ENCODE data around the gene ATP2A3.
"Not testable (repeated sequence)": the region's sequence is repeated elsewhere in the genome, so short reads cannot be mapped to it uniquely, and the experiment has no call there.

Gene ATP2A3

DNA sequence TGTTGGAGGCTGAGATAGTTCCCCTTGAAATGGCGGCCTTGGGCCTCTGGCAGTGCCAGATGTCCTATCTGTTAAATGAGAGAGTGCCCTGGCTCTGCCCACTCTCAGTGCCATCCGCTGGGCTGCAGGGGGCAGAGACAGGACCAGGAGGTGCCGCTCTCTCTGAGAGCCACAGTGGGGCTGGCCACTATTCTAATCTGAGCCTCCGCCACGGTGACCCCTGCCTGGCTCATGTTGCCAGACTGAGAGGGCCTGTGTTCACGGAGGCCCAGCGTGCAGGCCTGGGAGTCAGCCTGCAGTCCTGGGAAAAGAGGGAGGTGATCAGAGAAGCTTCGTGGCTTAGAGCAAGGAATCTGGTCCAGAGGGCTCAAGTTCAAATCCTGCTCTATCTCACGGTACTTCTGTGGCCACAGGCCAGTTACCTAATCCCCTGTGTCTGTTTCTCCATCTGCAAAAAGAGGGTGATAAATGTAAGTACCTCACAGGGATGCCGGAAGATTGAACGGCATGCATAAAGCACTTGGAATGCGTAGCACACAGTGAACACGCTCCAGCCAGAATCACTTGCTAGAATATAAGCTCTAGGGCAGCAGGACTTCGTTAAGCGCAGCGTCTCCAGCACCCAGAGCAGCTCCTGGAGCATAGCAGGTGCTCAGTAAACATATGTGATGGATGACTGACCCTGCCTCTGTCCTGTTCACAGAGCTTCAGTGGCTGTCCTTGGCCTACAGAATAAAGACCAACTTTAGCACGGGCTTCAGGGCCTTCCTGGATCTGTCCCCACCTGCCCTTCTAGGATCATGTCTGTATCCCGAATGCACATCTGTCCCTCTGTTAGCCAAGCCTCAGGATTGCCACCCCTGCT, 6.3 kb downstream of the ATP2A3 start:
- Mint-ChIP-seq H3K27me3 (no peaks in the 10 kb centered on the region), H3K36me3 (ENCODE audit: low read depth) (peaks cover 9% of the 10 kb centered on the region), H3K9me3 (no peaks in the 10 kb centered on the region), H3K4me3 (no peak overlapping the region), H3K4me1 (ENCODE audit: low read depth) (peaks cover 69% of the 10 kb centered on the region), H3K27ac (no peak overlapping the region)

DNA sequence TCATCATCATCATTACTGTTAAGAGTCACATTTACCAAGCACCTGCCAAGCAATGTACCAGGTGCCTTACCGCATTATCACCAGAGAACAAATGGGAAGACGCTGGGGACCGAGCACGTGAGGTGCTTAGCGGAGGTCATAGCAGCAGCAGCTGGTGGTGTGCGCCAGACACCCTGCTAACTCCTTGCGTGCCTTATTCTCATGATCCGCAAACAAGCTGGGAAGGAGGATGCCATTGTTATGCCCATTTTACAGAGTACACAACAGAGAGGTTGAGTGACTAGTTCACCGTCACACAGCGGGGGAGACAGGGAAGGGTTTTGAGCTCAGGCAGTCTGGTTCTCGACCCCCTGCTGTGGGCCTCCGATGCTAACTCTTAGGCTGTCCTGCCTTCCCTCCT, 7.3 kb downstream of the ATP2A3 start:
- Mint-ChIP-seq H3K27ac (peak overlapping the region; percentile 82), H3K4me1 (ENCODE audit: low read depth) (peaks cover 59% of the 10 kb centered on the region), H3K36me3 (ENCODE audit: low read depth) (peaks cover 9% of the 10 kb centered on the region), H3K27me3 (no peaks in the 10 kb centered on the region), H3K4me3 (no peak overlapping the region), H3K9me3 (no peaks in the 10 kb centered on the region)

DNA sequence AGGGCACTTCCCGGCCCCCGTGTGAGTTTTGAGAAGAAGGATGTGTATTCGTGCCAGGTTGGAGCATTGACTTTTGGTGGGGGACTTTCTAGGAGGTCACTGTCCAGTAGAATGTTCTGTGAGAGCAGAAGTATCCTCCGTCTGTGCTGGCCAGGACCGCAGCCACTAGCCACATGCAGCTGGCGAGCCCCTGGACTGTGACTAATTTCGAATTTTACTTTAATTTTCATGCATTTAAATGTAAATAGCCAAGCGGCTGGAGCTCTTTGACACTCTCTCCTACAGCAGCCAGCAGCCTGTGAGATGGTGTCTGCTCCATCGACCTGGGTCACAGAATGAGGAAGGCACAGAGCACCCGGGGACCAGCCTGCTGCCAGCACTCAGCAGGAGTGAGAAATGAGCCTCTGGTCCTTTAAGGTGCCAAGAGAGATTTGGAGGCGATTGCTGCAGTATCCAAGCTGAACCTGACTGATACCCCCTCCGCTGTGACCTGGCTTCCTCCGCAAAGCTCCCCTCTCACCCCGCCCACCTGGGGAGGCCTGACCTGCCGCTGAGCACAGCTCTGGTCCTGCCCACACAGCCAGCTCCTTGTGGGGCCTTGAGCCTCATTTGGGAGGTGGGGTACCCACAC, 7.8 kb downstream of the ATP2A3 start:
- Mint-ChIP-seq H3K36me3 (ENCODE audit: low read depth) (peaks cover 9% of the 10 kb centered on the region), H3K4me3 (no peak overlapping the region), H3K27ac (peak overlapping the region; percentile 82), H3K9me3 (no peaks in the 10 kb centered on the region), H3K27me3 (no peaks in the 10 kb centered on the region), H3K4me1 (ENCODE audit: low read depth) (peaks cover 54% of the 10 kb centered on the region)

DNA sequence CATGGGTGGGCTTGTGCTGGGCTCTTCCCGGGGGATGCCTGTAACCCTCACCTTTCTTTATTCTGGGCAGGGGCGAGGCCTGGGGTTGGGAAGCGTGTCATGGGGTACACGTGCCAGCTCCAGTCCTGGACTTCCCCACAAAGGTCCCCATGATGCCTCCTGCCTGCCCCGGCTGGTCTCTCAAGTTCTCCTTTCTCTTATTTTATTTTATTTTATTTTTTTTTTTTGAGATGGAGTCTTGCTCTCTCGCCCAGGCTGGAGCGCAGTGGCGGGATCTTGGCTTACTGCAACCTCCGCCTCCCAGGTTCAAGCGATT, 8.6 kb downstream of the ATP2A3 start:
- no peak overlapping the region for H3K27ac Mint-ChIP-seq

DNA sequence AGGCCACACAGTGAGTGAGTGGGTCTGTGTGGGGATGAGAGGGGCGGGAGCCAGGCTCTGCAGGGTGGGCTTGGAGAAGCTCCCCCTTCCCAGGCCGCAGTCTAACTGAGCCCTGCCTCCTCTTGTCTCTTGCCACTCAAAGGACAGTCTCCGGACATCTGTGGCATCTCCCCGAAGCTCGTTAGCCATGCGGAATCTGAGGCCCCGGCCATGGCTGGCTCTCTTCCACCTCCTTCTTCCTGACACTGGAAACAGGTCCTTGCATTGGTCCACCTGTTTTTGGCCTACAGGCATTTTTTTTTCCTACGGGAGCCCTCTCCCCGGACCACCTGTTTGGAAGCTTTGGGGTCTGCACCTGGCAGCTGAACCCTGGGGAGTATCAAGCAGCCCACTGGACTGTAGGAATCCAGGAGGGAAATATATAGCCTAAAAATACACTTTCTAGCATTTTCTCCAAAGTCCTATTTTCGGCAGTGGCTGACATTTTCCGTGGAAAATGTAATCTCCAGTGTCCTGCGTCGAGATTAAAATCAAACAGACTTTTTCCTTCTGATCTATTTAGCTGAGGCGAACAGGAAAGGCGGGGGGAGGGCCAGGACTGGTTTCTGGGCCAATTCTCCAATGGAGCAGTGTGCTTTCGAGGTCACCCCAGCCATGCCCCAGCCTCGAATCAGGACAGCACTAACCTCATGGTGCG, 9.1 kb downstream of the ATP2A3 start:
- Mint-ChIP-seq H3K27ac (no peak overlapping the region), H3K4me3 (no peak overlapping the region), H3K9me3 (no peaks in the 10 kb centered on the region), H3K4me1 (ENCODE audit: low read depth) (peaks cover 41% of the 10 kb centered on the region), H3K36me3 (ENCODE audit: low read depth) (peaks cover 9% of the 10 kb centered on the region), H3K27me3 (no peaks in the 10 kb centered on the region)

More for the DNA sequence above, 8.6 kb downstream of the ATP2A3 start:
- peaks cover 9% of the 10 kb centered on the region for H3K36me3 Mint-ChIP-seq (ENCODE audit: low read depth)
- H3K27me3 Mint-ChIP-seq: no peaks in the 10 kb centered on the region
- H3K9me3 Mint-ChIP-seq: no peaks in the 10 kb centered on the region
- H3K4me3 Mint-ChIP-seq: no peak overlapping the region
- peaks cover 46% of the 10 kb centered on the region for H3K4me1 Mint-ChIP-seq (ENCODE audit: low read depth)

DNA sequence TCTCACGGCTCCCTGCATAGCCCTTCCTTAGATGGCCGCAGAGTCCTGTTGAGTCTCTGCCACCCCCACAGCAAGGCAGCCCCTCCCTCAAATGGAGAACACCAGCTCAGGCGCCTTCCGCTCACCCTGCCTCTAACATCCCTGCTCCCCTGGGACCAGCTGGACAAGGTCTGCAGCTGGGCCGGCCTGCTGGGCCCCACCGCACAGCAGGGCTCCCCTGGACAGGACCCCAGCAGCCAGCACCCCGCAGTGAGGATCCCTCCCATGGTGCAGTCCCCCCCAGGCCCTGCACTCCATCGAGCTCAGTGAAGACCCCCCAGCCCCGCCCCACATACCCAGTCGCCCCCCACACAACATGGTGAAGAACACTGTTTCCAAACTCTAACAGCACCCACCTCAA, 10.2 kb downstream of the ATP2A3 start:
- H3K4me1 Mint-ChIP-seq (ENCODE audit: low read depth): peaks cover 30% of the 10 kb centered on the region
- H3K36me3 Mint-ChIP-seq (ENCODE audit: low read depth): peaks cover 13% of the 10 kb centered on the region
- H3K27me3 Mint-ChIP-seq: no peaks in the 10 kb centered on the region
- no peaks in the 10 kb centered on the region for H3K9me3 Mint-ChIP-seq
- no peak overlapping the region for H3K27ac Mint-ChIP-seq
- no peak overlapping the region for H3K4me3 Mint-ChIP-seq

DNA sequence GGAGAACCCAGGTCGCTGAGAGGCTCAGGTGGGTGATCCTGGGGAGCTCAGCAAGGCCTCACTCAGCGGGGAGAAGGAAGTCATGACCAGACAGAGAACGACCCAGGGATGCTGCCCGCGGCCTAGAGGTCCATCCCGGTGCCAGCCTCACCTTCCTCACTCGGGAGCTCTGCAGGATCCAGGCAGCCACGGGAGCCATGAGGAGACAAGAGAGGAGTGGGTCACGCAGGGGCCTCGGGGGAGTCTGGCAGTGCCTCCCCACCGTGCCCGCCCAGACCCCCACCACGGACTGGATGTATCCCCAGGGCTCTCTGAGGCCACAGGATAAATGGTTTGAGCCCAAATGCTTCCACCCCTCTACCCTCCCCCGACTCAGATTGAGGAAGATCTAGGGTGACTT, 10.7 kb downstream of the ATP2A3 start:
- Mint-ChIP-seq H3K36me3 (ENCODE audit: low read depth) (peaks cover 13% of the 10 kb centered on the region), H3K9me3 (no peaks in the 10 kb centered on the region), H3K4me1 (ENCODE audit: low read depth) (peaks cover 28% of the 10 kb centered on the region), H3K4me3 (no peak overlapping the region), H3K27ac (no peak overlapping the region), H3K27me3 (no peaks in the 10 kb centered on the region)

DNA sequence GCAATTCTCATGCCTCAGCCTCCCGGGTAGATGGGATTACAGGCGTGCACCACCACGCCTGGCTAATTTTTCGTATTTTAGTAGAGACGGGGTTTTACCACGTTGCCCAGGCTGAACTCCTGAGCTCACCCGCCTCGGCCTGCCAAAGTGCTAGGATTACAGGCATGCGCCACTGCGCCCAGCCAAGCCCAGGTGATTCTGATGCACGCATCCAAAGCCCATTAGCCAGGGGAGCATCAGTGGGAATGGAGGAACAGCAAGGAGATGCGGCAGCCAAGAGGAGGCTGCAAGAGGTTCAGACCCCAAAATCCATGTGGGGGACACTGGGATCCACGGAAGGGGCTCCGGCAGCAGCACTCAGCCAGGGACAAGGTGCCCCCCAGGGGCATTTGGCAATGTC, 12.1 kb downstream of the ATP2A3 start:
- Mint-ChIP-seq H3K27ac (no peak overlapping the region), H3K4me1 (ENCODE audit: low read depth) (peaks cover 17% of the 10 kb centered on the region), H3K9me3 (no peaks in the 10 kb centered on the region), H3K4me3 (no peak overlapping the region), H3K36me3 (ENCODE audit: low read depth) (peaks cover 16% of the 10 kb centered on the region), H3K27me3 (no peaks in the 10 kb centered on the region)

DNA sequence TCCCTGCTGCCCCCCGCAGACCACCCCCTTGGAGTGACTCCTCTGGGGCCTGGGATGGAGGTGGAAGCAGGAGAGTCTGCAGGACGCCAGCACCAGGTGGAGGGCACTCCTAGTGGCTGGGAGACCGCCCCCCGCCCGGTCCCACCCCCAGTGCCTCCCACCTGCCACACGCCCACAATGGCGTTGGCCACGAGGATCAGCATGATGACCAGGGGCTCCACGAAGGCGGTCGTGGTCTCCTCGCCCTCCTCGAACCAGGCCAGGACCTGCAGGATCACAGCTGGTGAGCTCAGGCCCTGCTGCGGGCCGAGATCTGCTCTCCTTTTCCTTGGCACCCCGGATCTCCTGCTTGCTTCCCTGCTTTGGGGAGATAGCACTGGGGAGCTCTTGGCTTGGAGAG, 12.8 kb downstream of the ATP2A3 start:
- H3K4me1 Mint-ChIP-seq (ENCODE audit: low read depth): peaks cover 9% of the 10 kb centered on the region
- no peaks in the 10 kb centered on the region for H3K9me3 Mint-ChIP-seq
- H3K4me3 Mint-ChIP-seq: no peak overlapping the region
- H3K27ac Mint-ChIP-seq: no peak overlapping the region
- no peaks in the 10 kb centered on the region for H3K27me3 Mint-ChIP-seq
- H3K36me3 Mint-ChIP-seq (ENCODE audit: low read depth): peaks cover 11% of the 10 kb centered on the region

DNA sequence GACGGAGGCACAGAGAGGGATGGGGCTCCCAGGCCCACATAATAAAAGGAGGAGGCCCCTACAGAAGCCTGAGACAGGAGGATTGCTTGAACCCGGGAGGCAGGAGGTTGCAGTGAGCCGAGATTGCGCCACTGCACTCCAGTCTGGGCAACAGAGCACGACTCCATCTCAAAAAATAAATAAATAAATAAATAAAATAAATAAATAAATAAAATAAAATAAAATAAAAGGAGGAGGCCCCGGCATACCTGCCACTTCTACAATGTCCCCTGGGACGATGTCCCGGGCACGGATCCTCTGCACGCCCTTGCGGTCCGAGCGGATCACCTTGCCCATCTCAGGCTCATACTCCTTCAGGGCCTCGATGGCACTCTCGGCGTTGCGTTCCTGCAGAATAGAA, 13.2 kb downstream of the ATP2A3 start:
- no peaks in the 10 kb centered on the region for H3K9me3 Mint-ChIP-seq
- H3K4me1 Mint-ChIP-seq (ENCODE audit: low read depth): peaks cover 5% of the 10 kb centered on the region
- no peak overlapping the region for H3K27ac Mint-ChIP-seq
- peaks cover 11% of the 10 kb centered on the region for H3K36me3 Mint-ChIP-seq (ENCODE audit: low read depth)
- H3K4me3 Mint-ChIP-seq: no peak overlapping the region
- H3K27me3 Mint-ChIP-seq: no peaks in the 10 kb centered on the region

DNA sequence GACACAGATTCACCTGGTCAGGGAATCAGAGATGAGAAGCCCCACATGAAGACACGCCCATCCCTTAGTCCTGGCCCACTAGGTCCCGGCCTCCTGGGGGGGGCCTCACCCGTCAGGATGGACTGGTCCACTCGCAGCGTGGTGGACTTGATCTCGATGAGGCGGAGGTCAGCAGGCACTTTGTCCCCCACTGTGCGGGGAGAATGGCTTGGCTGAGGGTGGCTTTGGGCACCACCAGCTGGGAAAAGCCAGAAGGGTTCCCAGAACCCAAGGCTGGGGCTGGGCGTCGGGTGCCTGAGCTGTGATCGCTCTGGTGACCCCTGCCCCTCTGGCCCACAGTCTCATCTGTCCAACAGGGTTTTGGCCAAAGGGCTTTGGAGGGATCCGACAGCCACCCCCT, 13.7 kb downstream of the ATP2A3 start:
- Mint-ChIP-seq H3K9me3 (no peaks in the 10 kb centered on the region), H3K4me1 (ENCODE audit: low read depth) (peaks cover 3% of the 10 kb centered on the region), H3K36me3 (ENCODE audit: low read depth) (peaks cover 15% of the 10 kb centered on the region), H3K27me3 (no peaks in the 10 kb centered on the region), H3K27ac (no peak overlapping the region), H3K4me3 (no peak overlapping the region)

DNA sequence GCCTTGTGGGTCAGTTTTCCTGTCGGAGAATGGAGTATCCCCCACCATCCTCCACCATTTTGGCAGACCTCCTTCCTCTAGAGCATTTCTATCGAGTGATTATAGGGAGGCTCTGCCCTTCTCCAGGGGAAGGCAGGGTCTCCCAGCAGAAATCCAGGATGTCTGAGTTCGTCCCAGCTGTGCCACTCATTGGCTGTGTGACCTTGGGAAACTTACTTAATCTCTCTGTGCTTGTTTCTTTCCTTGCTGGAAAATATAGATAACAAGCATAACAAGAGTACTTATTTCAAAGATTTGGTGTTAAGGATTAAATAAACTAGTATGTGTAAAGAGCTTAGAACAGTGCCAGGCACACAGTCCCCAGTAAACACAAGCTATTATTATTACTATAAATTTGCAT, 14.8 kb downstream of the ATP2A3 start:
- Mint-ChIP-seq H3K4me3 (no peak overlapping the region), H3K27ac (no peak overlapping the region), H3K36me3 (ENCODE audit: low read depth) (peaks cover 19% of the 10 kb centered on the region), H3K9me3 (no peaks in the 10 kb centered on the region), H3K4me1 (ENCODE audit: low read depth) (no peaks in the 10 kb centered on the region), H3K27me3 (no peaks in the 10 kb centered on the region)

DNA sequence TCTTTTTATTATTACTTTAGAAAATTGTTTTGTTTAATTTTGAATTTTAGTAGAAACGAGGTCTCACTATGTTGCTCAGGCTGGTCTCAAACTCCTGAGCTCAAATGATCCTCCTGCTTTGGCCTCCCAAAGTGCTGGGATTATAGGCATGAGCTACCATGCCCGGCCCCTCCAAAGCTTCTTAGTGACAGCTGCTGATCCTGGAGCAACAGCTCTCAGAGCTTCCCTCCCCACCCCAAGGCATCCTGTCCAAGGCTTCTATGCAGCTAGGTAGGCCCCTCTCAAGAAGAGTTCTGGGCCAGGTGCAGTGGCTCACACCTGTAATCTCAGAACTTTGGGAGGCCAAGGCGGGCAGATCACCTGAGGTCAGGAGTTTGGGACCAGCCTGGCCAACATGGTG, 15.7 kb downstream of the ATP2A3 start:
- not testable (repeated sequence) for H3K4me3 Mint-ChIP-seq; H3K4me1 Mint-ChIP-seq (ENCODE audit: low read depth); H3K27ac Mint-ChIP-seq; H3K27me3 Mint-ChIP-seq; H3K9me3 Mint-ChIP-seq
- H3K36me3 Mint-ChIP-seq (ENCODE audit: low read depth): peaks cover 28% of the 10 kb centered on the region

DNA sequence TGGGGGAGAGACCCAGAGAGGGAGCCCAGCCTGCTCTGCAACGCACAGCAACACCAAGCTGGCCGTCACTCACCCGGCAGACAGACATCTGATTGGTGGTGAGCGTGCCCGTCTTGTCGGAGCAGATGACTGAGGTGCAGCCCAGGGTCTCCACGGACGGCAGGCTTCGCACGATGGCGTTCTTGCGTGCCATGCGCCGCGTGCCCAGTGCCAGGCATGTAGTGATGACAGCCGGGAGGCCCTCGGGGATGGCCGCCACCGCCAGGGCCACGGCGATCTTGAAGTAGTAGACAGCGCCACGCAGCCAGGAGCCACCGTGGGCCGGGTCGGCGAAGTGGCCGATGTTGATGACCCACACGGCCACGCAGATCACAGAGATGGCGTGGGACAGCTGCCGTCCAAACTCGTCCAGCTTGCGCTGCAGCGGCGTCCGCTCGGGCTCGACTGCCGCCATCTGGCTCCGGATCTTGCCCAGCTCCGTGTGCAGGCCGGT, 16.9 kb downstream of the ATP2A3 start:
- H3K9me3 Mint-ChIP-seq: no peaks in the 10 kb centered on the region
- no peak overlapping the region for H3K27ac Mint-ChIP-seq
- no peaks in the 10 kb centered on the region for H3K27me3 Mint-ChIP-seq
- H3K4me3 Mint-ChIP-seq: no peak overlapping the region
- peaks cover 31% of the 10 kb centered on the region for H3K36me3 Mint-ChIP-seq (ENCODE audit: low read depth)
- H3K4me1 Mint-ChIP-seq (ENCODE audit: low read depth): no peaks in the 10 kb centered on the region

DNA sequence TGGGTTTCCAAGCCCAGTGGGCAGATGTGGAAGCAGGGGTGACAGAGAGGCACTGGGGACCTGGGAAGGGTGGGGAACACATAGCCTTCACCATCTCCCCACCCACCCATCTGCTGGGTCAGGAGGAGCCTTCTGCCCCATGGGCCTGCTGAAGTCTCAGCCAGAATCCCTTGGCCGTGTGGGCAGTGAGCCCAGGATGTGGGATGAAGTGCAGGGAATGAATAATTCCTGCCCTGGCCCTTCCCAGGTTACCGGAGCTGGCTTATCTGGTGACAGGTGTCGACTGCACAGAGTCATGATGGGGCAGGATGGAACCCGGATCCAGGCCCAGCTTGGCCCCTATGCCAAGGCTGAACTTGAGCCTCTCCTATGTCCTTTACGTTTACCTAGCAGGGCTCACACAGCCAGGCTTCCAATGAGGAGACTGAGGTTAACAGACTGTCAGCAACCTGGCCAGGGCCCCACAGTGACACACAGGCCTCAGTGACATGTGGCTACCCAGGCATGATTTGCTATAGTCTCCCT, 17.5 kb downstream of the ATP2A3 start:
- peaks cover 31% of the 10 kb centered on the region for H3K36me3 Mint-ChIP-seq (ENCODE audit: low read depth)
- H3K4me3 Mint-ChIP-seq: no peak overlapping the region
- no peak overlapping the region for H3K27ac Mint-ChIP-seq
- no peaks in the 10 kb centered on the region for H3K27me3 Mint-ChIP-seq
- no peaks in the 10 kb centered on the region for H3K4me1 Mint-ChIP-seq (ENCODE audit: low read depth)
- no peaks in the 10 kb centered on the region for H3K9me3 Mint-ChIP-seq

Data from stimulated activated naive CD8-positive, alpha-beta T cell treated with anti-CD3 and anti-CD28 coated beads, Interleukin-15, Interleukin-2, amounts not matched to agents 100 ng/mL and 50 ng/mL, for 24 hours (primary cell).